Ishikawa (cell line): ENCODE data around the gene CFAP65.

Experiments
- CEBPB ChIP-seq: IDR thresholded peaks from 2 replicates; pipeline ENCODE4 v1.6.1; 2012
- CREB1 ChIP-seq: IDR thresholded peaks from 2 replicates; pipeline ENCODE4 v1.6.1; 2012; ENCODE audit warnings: low read depth
- EGR1 ChIP-seq: IDR thresholded peaks from 2 replicates; pipeline ENCODE4 v1.6.1; 2012
- EP300 ChIP-seq: IDR thresholded peaks from 2 replicates; pipeline ENCODE4 v1.6.1; 2012; ENCODE audit warnings: borderline replicate concordance
- FOXM1 ChIP-seq: IDR thresholded peaks from 2 replicates; pipeline ENCODE4 v1.6.1; 2012; ENCODE audit warnings: low read depth, borderline replicate concordance
- MAX ChIP-seq: IDR thresholded peaks from 2 replicates; pipeline ENCODE4 v1.6.1; 2012
- NFIC ChIP-seq: IDR thresholded peaks from 2 replicates; pipeline ENCODE4 v1.6.1; 2012
- RAD21 ChIP-seq: IDR thresholded peaks from 2 replicates; pipeline ENCODE4 v1.6.1; 2012; ENCODE audit warnings: low read depth
- TAF1 ChIP-seq: IDR thresholded peaks from 2 replicates; pipeline ENCODE4 v1.6.1; 2012; ENCODE audit warnings: low read depth, mild to moderate bottlenecking
- TCF12 ChIP-seq: IDR thresholded peaks from 2 replicates; pipeline ENCODE4 v1.6.1; 2012; ENCODE audit warnings: low read depth
- TEAD4 ChIP-seq: IDR thresholded peaks from 2 replicates; pipeline ENCODE4 v1.6.1; 2012
- USF1 ChIP-seq: IDR thresholded peaks from 2 replicates; pipeline ENCODE4 v1.6.1; 2012
- YY1 ChIP-seq: IDR thresholded peaks from 2 replicates; pipeline ENCODE4 v1.6.1; 2012; ENCODE audit warnings: low read depth
- ZBTB7A ChIP-seq: IDR thresholded peaks from 2 replicates; pipeline ENCODE4 v1.6.1; 2012; ENCODE audit warnings: low read depth
- TF ChIP-seq, protein P1 (sequence below): IDR thresholded peaks from 2 replicates; pipeline ENCODE4 v1.6.1; 2012; ENCODE audit warnings: low read depth, mild to moderate bottlenecking

Gene CFAP65

GRCh38 chr2:219041252-219041651 is at the start of gene CFAP65:
CFAP65 (minus strand) TSS chr2:219041516; CDS start chr2:219039048, 2,468 bp downstream.
- TF ChIP-seq TAF1 (no peak), YY1 (peak; percentile 83)

DNA sequence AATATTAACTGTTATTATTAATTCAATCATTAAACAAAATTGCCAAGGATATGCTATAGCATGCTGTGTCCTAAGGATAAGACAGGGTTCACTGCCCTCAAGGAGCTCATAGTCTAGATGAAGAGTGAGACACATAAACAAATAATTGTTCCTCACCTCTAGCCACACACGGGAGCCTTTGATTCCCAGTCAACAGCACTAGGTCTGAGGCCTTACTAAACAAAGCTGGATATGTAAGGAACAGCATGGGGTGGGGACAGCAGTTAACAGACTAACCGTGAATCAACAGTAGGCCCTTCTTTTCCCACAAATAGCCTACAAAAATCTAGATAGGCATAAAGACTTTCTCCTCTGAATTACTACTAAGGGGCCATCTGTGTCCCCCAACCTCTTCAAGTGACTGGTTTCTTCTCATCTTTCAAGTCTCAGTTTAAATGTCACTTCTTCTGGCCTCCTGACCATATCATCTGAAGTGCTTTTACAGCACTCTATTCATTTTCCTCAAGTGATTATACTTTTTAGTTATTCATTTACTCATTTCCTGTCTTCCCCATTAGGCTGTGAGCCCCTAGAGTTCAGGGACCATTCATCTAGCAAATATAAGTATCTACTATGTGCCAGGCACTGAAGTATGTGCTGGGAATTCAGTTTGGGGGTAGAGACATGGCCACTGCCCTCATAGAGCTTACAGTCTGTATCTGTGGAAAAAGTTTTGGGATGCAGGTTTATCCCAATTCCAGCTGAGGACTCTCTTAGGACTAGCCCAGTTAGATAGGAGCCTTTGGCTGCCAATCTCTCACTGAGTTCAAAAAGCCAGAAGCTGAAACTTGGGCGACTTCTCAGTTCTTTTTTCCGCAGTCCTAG is 49.4 kb upstream of the CFAP65 start:
- TF ChIP-seq EGR1 (no peak), FOXM1 (no peak), NFIC (no peak), CREB1 (no peak), USF1 (no peak), EP300 (no peak), TAF1 (no peak), TCF12 (no peak), ZBTB7A (no peak), RAD21 (no peak), YY1 (no peak), TEAD4 (no peak), MAX (no peak), CEBPB (no peak)
- TF ChIP-seq, protein P1, sequence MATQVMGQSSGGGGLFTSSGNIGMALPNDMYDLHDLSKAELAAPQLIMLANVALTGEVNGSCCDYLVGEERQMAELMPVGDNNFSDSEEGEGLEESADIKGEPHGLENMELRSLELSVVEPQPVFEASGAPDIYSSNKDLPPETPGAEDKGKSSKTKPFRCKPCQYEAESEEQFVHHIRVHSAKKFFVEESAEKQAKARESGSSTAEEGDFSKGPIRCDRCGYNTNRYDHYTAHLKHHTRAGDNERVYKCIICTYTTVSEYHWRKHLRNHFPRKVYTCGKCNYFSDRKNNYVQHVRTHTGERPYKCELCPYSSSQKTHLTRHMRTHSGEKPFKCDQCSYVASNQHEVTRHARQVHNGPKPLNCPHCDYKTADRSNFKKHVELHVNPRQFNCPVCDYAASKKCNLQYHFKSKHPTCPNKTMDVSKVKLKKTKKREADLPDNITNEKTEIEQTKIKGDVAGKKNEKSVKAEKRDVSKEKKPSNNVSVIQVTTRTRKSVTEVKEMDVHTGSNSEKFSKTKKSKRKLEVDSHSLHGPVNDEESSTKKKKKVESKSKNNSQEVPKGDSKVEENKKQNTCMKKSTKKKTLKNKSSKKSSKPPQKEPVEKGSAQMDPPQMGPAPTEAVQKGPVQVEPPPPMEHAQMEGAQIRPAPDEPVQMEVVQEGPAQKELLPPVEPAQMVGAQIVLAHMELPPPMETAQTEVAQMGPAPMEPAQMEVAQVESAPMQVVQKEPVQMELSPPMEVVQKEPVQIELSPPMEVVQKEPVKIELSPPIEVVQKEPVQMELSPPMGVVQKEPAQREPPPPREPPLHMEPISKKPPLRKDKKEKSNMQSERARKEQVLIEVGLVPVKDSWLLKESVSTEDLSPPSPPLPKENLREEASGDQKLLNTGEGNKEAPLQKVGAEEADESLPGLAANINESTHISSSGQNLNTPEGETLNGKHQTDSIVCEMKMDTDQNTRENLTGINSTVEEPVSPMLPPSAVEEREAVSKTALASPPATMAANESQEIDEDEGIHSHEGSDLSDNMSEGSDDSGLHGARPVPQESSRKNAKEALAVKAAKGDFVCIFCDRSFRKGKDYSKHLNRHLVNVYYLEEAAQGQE, result no peak

DNA sequence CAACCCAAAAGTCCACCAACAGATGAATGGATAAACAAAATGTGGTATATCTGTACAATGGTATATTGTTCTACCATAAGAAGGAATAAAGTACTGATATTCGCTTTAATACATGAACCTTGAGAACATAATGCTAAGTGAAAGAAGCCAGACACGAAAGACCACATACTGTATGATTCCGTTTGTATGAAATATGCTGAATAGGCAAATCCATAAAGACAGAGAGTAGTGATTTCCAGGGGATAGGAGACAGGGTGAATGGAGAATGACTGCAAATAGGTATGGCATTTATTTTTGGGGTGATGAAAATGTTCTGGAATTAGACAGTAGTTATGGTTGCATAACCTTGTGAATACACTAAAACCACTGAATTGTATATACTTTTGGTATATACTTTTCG is 48.0 kb upstream of the CFAP65 start:
- TF ChIP-seq TEAD4 (no peak), CEBPB (no peak), USF1 (no peak), CREB1 (no peak), TCF12 (no peak), MAX (no peak), FOXM1 (no peak), ZBTB7A (no peak), EGR1 (no peak), TAF1 (no peak), RAD21 (no peak), NFIC (no peak), EP300 (no peak), YY1 (no peak)
- TF ChIP-seq, protein P1, result no peak

DNA sequence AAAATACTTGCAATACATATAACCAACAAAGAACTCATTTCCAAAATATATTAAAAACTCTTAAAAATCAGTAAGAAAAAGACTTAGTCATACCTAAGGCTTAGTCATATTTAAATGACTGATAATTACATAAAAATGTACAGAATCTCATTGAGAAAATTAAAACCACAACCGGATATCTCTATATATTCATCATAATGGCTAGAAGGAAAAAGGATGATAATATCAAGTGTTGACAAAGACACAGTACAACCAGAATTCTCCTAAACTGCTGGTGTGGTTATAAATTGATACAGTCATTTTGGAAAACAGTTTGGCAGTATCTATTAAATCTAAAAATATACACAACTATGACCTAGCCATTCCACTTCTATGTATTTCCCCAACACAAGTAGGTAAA is 46.5 kb upstream of the CFAP65 start:
- TF ChIP-seq USF1, result no peak
- no peak for TF ChIP-seq RAD21
- TF ChIP-seq, protein P1, result no peak
- TF ChIP-seq YY1, result no peak
- no peak for TF ChIP-seq NFIC
- TF ChIP-seq TAF1, result no peak
- TF ChIP-seq EP300, result no peak
- no peak for TF ChIP-seq TCF12
- no peak for TF ChIP-seq MAX
- TF ChIP-seq CREB1, result no peak
- TF ChIP-seq FOXM1, result no peak
- no peak for TF ChIP-seq ZBTB7A
- TF ChIP-seq TEAD4, result no peak
- no peak for TF ChIP-seq CEBPB
- no peak for TF ChIP-seq EGR1
